Thoracic aorta (tissue), 2 donors: ENCODE measurements around the gene ZNF398. TPM values are rescaled to one million over a fixed set of nuclear protein-coding genes. Genes with fewer than 3 reads are reported as not detected.
"Not testable (repeated sequence)": the region's sequence is repeated elsewhere in the genome, so short reads cannot be mapped to it uniquely, and the experiment has no call there.

Source experiments
- ATAC-seq: fragments of 150-250 bp; one replicate; pipeline ENCODE4 v1.8.0; 2017; ENCODE audit warnings: low read depth; ENCODE audit not compliant: insufficient number of reproducible peaks, low FRiP score
- DNase-seq: peaks from one replicate; pipeline ENCODE4 v3.0.0-alpha.2; 2020; ENCODE audit warnings: low spot score
- H3K27ac ChIP-seq, 2 donors: fragments of 200-600 bp; sonication (generic); 1 replicate in 1 of 2; 2 replicates in 1 of 2; pipeline ENCODE4 v1.5.1; 2016; ENCODE audit warnings: mild to moderate bottlenecking in 2 of 2, moderate library complexity in 2 of 2
- H3K27me3 ChIP-seq: fragments of 200-600 bp; sonication (generic); replicated peaks from 2 replicates; pipeline ENCODE4 v1.6.0; 2016; ENCODE audit warnings: mild to moderate bottlenecking; ENCODE audit not compliant: insufficient read depth
- H3K36me3 ChIP-seq: fragments of 200-600 bp; sonication (generic); one replicate; pipeline ENCODE4 v1.5.1; 2016
- H3K4me1 ChIP-seq, 2 donors: fragments of 200-600 bp; sonication (generic); 1 replicate in 1 of 2; 2 replicates in 1 of 2; pipeline versions ENCODE4 v1.5.1 to v1.6.0; 2016; ENCODE audit warnings: low read depth in 2 of 2, mild to moderate bottlenecking in 1 of 2; ENCODE audit not compliant: control insufficient read depth in 1 of 2
- H3K4me3 ChIP-seq: fragments of 200-600 bp; sonication (generic); 2 replicates; pipeline ENCODE4 v1.5.1; 2016; ENCODE audit warnings: mild to moderate bottlenecking
- H3K9me3 ChIP-seq: fragments of 200-600 bp; sonication (generic); 2 replicates; pipeline ENCODE4 v1.5.1; 2016
- total RNA-seq, 2 donors: library from RNA; depleted of rRNA; stranded (reverse); fragments of >200 nt; gene quantifications; one replicate each; pipeline versions ENCODE4 v1.1.0 to v1.2.3, GENCODE V29; 2016
- TF ChIP-seq, protein P1 (sequence below): fragments of 200-600 bp; sonication (generic); IDR thresholded peaks from one replicate; pipeline ENCODE4 v1.5.1; 2019; ENCODE audit warnings: antibody characterized with exemption

Gene ZNF398
- total RNA-seq, 2 donors from 2014 or later: 16.2 to 31.5 TPM

DNA sequence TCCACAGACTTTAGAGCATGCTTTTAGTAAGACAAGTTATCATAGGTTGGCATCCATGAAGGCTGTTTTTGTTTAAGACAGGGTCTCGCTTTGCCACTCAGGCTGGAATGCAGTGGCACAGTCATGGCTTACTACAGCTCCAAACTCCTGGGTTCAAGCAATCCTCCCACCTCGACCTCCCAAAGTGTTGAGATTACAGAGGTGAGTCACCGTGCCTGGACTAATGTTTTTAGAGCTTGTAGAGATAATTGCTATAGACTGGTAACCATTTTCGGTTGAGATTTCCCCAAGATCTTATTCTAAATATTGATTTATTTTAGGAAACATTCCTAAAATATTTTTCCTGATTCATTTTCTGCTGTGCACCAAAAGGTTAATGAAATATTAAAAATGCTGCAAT, 5.4 kb upstream of the ZNF398 start:
- H3K9me3 ChIP-seq: no peaks in the 10 kb centered on the region
- no peaks in the 10 kb centered on the region for H3K36me3 ChIP-seq
- H3K4me1 ChIP-seq: no peaks in the 10 kb centered on the region
- ATAC-seq: no peak
- no peaks in the 10 kb centered on the region for H3K27me3 ChIP-seq
- no peak overlapping the region for H3K4me3 ChIP-seq
- H3K27ac ChIP-seq: no peak overlapping the region
- no peak for DNase-seq
- TF ChIP-seq, protein P1, sequence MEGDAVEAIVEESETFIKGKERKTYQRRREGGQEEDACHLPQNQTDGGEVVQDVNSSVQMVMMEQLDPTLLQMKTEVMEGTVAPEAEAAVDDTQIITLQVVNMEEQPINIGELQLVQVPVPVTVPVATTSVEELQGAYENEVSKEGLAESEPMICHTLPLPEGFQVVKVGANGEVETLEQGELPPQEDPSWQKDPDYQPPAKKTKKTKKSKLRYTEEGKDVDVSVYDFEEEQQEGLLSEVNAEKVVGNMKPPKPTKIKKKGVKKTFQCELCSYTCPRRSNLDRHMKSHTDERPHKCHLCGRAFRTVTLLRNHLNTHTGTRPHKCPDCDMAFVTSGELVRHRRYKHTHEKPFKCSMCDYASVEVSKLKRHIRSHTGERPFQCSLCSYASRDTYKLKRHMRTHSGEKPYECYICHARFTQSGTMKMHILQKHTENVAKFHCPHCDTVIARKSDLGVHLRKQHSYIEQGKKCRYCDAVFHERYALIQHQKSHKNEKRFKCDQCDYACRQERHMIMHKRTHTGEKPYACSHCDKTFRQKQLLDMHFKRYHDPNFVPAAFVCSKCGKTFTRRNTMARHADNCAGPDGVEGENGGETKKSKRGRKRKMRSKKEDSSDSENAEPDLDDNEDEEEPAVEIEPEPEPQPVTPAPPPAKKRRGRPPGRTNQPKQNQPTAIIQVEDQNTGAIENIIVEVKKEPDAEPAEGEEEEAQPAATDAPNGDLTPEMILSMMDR: no peak

DNA sequence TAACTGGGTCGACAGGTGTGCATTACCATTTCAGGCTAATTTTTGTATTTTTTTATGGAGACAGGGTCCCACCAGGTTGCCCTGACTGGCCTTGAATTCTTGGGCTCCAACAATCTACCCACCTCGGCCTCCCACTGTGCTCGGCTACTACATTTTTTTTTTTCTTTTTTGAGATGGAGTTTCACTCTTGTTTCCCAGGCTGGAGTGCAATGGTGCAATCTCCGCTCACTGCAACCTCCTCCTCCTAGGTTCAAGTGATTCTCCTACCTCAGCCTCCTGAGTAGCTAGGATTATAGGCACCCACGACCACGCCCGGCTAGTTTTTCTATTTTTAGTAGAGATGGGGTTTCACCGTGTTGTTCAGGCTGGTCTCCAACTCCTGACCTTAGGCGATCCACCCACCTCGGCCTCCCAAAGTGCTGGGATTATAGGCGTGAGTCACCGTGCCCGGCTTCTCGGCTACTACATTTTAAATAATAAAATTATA, 2.8 kb upstream of the ZNF398 start:
- not testable (repeated sequence) for H3K36me3 ChIP-seq, H3K4me1 ChIP-seq, H3K27ac ChIP-seq, H3K27me3 ChIP-seq, H3K9me3 ChIP-seq, DNase-seq, H3K4me3 ChIP-seq, ATAC-seq

DNA sequence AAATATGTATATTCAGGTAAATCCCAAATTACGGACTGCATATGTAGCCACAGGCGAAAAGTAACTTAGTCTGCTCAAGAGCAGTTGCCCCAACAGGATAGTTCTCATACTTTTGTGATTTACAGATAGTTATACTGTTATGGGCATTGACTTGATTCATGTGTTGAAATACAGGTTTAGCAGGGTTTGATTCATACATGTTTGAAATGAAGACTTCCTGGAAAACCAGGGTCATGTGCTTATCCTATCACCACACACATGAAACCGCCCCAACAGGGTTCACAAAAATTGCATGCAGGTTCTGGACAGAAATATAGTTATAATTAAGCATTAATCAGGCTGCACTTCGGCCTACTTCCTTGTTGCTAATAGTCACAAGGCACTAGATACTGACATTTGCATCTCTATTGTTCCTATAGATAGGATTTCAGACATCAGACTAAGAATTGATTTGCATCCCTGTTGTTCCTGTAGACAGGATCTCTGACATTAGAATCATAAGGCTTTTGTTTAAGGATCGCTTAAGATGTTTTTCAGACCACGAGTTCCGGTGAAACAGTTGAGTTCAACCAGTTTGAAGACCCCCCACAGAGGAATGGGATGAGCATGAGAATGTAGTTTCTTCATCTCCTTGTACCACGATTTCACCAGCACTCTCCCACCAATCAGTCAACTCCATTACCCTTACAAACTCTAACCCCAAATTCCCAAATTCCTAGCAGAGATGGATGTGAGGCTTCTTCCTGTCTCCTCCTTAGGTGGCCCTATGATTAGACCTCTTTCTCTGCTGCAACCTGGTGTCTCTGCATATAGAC, 2.0 kb upstream of the ZNF398 start:
- H3K9me3 ChIP-seq: no peaks in the 10 kb centered on the region
- H3K4me1 ChIP-seq: peaks cover 6 to 11% of the 10 kb centered on the region in 2 donors
- DNase-seq (no peak), ATAC-seq (no peak)
- no peaks in the 10 kb centered on the region for H3K36me3 ChIP-seq
- TF ChIP-seq, protein P1: no peak
- no peak overlapping the region for H3K27ac ChIP-seq
- H3K4me3 ChIP-seq: no peak overlapping the region
- no peaks in the 10 kb centered on the region for H3K27me3 ChIP-seq

DNA sequence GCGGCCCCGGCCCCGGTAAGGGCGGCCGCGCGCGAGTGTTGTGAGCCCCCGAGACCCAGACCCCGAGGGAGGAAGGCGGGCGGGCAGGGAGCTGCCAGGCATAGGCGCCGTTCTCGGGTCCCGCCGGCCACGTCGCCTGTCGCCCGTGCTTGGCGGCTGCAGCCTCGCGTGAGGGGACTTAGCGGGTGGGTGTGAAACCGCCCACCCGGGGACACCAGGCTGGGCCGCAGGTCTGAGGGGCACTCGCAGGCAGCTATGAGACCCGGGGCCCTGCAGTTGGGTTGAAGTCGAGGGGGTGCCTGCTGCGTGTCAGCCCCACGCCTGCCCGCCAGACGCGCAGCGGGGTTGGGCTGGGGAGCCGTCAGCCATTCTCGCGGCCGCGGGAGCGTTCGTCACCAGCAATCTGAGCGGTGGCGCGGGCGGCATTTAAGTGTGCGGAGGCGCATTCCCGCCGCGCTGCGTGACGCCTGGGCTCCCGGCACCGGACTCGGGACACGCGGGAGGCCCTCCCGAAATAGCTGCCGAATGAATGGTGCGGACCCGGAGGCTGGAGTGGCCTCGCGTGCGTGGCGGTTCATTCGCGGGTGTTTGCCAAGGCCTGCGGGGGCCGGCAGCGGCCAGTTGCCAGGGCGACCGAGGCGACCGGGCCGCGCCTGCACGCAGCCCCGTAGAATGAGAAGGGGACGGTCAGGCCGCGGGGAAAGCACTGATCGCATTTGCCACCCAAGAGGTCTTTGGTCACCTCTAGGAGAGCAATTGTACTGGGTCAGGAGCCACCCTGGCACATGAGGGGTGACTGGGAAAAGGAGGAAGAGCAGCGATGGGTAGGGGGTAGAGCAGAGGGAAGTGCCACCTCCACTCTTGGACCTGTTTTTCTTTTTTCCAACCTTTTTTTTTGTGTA, 750 bp downstream of the ZNF398 start:
- peaks cover 6 to 11% of the 10 kb centered on the region in 2 donors for H3K4me1 ChIP-seq
- ATAC-seq (peak; percentile 24), DNase-seq (peak; percentile 7)
- H3K27me3 ChIP-seq: no peaks in the 10 kb centered on the region
- peak overlapping the region; percentile 74 to 81 for H3K27ac ChIP-seq
- H3K36me3 ChIP-seq: no peaks in the 10 kb centered on the region
- peak overlapping the region; percentile 75 for H3K4me3 ChIP-seq
- H3K9me3 ChIP-seq: no peaks in the 10 kb centered on the region
- TF ChIP-seq, protein P1: no peak

DNA sequence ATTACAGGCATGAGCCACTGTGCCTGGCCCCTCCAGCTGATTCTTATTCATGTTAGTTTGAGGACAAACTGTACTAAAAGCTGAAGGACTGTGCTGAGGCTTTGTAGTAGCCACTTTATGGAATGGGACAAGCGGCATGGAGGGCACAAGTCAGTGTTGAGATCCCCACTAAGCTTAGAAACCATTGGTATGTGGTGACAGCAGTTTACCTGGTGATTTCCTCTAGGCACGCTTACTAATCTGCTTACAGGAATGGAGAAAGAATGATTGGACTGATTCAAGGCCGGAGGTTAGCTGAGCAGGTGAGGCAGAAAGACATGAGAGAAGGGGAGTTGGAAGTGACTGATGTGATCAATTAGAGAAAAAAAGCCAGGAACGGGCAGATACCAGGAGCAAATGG, 3.7 kb downstream of the ZNF398 start:
- Histone ChIP-seq H3K4me1 (peaks cover 6 to 11% of the 10 kb centered on the region in 2 donors), H3K9me3 (no peaks in the 10 kb centered on the region), H3K27ac (no peak overlapping the region), H3K4me3 (no peak overlapping the region), H3K36me3 (no peaks in the 10 kb centered on the region), H3K27me3 (no peaks in the 10 kb centered on the region)
- ATAC-seq (no peak), DNase-seq (no peak)
- TF ChIP-seq, protein P1: no peak
